GM18861 (cell line): ENCODE data around the gene GPC3.

Experiments
- ATAC-seq: cut with Tn5 transposase; IDR thresholded peaks from one replicate; pipeline ENCODE4 v1.9.1; 2021; ENCODE audit not compliant: unreplicated experiment

GPC3 gene

DNA sequence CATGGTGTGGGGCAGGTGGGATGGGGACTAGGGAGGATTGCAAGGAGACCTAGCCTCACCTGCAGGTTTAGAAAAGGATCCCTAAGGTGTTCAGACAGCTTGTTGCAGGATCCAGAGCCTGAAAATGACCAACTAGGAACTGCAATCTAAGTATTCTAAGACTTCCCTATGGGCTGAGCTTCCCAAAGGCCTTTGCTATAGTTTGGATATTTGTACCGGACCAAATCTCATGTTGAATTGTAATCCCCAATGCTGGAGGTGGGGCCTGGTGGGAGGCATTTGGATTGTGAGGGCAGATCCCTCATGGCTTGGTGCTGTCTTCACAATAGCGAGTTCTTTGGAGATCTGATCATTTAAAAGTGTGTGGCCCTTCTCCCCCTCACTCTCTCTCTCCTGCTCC is 52.1 kb downstream of the GPC3 start:
- no peak for ATAC-seq

DNA sequence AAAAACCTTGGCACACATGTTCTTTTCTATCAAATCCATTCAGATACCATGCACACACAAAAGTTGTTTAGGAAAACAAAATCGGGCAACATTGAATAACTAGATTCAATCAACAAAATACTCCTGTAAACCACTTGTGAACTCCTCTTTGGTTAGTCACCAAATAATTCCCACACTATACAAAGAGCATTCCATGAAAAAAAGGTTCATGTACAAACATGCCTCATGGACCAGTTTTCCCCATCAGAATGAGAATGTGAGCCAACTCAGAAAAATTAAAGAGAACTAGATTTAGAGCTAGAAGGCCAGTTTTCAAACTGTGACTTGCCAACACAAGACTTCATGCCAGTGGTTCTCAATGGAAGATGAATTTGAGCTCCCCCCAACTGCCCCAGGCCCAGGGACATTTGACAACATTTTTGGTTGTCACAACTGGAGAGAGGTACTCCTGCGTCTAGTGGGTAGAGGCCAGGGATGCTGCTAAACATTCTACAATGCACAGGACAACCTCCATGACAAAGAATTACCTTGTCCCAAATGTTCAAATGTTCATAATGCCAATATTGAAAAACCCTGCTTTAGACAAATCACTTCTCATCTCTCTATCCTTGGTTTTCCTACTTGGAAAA is 55.4 kb downstream of the GPC3 start:
- ATAC-seq, result no peak

DNA sequence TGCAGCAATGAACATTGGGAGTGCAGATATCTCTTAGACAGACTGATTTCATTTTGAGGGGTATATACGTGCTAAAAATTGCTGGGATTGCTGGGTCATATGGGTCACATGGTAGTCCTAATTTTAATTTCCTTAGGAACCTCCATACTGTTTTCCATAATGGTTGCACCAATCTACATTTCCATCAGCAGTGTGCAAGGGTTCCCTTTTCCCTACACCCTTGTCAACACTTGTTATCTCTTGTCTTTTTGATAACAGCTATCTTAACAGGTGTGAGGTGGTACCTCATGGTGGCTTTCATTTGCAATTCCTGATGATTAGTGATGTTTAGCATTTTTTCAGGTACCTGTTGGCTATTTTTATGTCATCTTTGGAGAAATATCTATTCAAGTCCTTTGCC is 57.0 kb downstream of the GPC3 start:
- ATAC-seq, result no peak

DNA sequence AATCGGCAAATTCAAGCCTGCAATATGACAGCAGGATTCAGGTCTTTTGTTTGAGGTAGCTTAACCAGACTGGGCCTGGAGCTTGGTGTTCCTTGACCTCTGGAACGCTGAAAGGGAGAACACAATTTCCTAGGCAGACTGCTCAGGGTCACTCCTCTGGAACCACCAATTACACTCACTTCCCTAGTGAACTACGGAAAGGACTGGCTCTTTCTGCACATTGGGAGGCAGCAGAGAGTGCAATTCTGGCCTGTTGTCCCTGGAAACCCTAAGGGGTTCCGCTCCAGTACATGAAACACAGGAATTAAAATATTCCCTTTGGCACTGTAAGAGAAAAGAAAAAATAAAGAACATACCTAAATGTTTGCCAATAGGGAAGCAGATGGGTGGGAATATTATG is 58.6 kb downstream of the GPC3 start:
- no peak for ATAC-seq

DNA sequence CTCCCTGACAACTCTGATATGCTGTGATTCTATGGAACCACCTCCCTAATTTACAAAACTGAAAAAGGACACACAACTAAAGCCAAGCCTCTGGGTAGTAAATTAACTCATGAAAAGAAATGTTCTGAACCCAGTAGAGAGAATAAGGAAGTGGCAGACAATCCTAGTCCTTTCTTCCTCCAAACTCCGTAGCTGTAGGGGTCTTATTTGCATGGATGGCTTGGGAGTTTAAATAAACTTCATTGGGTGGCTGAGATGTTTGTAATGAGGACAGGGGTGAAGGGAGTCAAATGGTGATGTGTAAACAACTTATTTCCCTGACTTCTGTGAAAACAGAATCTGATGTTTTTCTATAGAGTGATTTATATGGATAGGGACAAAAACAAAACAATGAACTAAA is 59.3 kb downstream of the GPC3 start:
- ATAC-seq, result no peak

DNA sequence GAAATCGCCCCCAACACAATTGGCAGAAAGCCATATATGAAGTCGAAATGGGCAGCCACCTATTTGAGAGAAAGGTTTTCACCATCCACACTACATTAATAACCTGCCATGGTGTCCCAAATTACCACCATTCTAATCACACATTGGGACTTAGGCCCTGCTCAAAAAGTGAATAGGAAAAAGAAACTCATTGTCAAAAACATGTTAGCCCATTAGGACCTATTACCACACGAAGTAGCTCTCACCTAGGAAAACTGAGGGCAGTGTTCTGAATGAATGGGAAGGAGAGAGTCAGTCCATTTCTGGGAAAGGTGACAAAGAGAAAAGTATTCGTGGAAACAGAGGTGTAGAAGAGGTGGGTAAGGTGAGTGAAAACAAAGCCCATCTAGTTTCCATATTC is 60.8 kb downstream of the GPC3 start:
- no peak for ATAC-seq

DNA sequence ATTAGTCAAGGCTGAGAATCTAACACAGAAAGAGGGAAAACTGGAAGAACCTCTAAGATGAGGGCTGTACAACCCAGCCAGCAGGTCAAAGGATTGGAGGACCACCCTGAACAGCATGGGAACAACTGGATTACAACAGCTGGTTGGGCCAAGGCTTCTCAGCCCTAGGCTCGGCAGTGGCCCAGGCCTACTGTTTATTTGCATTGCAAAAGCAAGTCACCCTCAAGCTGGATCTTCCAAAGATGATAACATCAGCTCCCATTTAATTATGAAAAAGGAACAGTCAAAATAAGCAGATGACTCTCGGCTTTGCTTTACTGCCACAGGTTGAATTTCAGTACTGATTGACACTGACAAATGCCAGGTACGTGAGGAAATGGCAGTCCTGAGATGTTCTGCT is 61.8 kb downstream of the GPC3 start:
- no peak for ATAC-seq

DNA sequence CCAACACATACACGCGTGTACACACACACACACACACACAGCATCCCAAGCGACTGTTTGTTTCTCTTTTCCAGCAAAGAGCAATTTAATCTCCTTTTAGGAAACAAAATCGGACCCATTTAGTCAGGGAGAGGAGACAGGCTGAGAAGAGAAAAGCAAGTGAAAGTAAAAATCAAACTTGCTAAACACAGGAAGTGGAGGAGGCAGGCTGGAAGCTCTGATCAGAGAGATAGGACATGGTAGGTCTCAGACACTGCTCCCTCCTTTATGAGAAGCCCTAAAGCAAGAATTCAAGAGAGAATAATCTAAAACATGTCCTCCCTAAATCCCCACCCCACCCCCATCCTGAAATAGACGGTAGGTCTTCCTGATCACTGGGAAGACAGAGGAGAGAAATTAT is 62.3 kb downstream of the GPC3 start:
- no peak for ATAC-seq

DNA sequence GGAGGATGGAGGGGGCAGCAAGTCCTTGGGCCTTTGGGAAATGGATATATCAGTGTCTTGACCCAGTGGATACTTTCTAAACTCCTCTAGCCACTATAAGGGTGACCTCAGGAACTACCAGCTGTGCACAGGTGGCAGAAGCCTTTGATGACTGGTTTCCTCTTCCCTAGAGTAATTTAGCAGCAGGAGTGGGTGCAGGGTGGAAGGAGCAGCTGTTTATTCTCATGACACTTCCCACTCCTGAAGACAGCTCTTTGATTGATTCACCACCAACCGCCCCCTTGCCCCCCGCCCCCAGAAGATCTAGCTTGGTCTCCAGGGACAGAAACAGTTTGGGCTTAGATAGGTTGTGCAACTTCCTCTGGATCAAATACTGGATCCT is 63.0 kb downstream of the GPC3 start:
- no peak for ATAC-seq

DNA sequence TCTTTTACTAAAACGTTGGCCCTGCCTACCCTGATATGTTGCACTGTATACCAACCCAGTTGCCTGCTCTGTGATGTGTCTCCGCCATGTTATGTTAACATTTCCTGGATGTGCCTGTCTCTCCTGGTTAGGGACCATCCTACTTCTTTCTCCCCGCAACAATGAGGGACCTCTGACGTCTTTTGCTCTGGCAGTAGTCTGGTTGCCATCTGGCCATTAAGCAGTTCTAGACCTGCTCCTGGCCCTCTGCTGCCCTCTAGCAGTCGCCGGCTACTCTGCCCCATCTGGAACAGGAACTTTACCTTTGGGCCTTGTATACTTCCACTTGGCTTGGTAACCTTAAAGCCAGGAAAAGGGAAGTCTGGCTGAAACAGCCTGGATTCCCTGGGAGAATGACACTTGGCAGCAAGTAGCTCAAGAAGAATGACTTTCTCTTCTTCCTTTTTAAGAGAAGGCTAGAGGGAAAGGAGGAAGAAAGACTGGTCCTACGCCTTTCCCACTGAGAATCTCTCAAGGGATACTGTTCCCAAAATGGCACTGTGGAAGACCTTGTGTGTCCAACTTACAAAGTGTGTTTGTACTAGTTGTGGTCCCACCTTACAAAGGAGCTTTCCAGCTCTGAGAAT is 63.5 kb downstream of the GPC3 start:
- ATAC-seq, result no peak

DNA sequence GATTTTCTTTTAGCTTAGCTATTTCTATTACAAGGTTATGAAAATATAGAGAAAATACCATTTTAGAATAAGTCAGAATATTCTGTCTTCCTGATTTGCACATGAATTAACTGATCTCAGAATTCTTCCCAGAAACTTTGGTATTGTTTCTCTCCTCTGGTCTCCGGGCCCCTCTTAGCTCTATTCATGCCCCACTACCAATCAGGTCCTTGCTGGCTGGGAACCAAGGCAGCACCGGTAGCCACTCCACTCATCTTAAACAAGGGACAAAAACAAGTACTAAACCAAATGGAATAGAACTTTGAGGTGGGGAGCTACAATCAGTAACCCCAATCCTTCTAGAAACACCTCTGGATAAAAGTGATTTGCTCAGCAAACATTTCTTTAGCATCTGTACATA is 64.3 kb downstream of the GPC3 start:
- ATAC-seq, result no peak

DNA sequence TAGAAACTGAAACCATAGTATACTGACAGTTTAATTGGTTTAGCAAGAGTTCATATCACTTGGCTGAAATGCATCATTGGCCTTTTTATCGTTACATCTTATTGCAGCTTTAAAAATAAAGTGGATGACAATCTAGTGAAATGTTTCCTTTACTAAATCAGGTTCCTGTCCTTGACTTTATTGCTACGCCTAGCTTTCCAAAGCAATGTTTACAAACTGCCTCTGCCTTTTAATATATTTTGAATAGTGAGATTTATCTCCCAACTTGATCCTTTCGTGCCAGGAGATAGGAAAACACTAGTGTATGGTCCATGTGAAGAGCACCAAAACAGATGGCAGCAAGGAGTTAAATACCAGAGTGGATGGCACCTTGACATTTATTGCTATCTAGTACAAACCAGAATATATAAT is 67.0 kb downstream of the GPC3 start:
- no peak for ATAC-seq

DNA sequence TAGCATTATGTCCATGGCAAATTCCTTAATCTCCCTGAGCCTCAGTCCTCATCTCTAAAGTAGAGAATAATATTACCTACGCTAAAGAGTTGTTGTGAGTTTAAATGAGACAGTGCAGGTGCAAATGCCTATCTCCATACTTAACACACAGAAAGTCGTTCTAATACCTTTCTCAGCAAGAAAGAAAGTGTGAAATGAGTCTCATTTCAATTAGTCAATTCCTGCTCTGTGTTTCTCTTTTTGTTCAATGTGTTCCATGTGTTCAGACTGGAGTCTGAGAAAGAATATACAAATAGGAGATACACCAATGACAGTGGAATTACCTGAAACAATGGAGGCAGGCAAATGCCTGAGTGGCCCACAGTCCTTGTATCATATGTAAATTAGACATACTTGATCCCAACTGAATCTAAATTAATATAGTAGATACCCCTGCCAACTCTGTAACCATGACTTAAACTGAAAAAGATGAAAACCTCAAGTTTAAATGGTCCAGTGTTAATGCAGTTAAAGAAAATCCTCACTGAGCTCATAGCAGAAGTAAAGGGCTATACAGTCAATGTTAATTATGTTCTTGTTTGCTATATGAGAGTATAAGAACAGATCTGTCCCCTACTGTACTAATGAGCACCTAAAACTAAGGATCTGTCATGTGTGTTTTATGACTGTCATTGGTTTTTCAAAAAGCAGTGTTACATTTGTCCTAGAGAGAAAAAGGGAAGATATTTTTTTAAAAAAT is 68.2 kb downstream of the GPC3 start:
- no peak for ATAC-seq

DNA sequence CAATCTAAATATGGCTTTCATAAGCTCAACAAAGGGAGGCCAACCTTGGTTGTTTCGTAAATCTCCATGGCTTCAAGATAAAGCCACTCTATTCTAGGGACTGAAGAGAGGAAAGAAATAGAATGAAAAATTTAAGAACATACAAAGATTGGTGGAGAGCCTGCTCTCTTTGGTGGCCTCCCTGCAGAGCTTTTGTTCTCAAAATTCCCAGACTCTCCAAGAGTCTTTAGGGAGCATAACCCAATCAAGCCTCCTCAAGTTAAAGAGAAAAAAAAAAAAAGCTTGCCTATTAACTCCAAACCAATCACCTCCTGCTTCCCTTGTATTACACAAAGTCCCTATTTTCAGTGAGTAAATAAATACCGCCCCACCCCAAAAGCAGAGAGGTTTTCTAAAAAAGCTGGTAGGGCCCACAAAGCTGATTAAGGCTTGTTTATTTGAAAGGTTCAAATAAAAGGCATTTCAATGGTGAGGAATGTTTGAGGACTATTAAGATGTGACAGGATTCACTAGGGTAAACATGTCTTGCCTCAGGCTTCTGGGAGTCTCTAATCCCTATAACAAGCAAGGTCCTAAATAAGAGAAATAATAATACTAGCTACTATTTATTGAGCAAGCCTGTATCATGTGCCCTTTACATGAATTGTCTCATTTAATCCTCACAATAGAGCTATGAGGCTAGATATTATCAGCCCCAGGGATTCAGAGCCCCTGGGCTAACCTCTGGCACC is 71.6 kb downstream of the GPC3 start:
- no peak for ATAC-seq

DNA sequence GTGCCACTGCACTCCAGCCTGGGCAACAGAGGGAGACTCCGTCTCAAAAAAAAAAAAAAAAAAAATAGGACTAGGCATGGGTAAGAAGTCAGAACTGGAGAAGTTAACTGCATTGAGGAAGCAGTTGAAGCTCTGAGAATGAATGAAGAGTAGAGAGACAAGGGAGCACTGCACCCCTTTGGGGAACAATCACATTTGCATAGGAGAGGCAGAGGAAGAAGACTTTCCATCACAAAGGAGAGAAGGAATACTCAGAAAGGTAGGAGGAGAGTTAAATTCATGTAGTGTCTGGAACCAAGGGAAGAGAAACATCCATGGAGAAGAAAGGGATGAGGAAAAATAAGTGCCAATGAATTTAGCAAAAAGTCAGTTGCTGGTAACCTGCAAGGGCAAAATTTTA is 72.4 kb downstream of the GPC3 start:
- ATAC-seq, result no peak

DNA sequence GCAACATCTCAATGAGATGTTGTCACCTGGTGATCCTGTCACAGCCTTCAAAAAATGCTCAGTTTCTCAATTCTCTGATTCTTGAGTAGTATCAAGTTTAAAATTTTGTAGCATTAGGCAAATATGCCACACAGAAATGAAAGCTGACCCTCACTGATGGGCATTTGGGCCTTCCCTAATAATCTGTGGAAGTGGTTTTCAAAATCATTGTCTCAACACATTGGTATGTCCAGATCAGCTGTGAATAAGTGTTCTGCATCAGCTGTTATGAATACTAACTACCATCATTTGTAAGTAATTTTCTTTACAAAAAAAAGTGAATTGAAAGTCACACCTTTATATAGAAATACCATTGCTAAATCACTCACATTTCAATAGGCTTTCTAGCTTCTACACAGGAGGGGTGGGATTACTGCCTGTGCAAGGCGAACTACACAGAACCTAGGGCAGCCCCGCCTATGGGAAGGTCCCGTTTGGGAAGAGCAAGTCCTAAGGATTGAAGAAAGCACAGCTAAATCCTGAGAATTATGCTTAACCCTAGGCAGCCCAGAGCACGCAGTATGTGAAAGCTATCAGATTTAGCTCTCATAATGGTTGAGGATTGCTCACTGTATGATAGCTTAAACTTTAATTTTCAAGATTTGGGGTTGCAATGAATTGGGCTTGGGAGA is 73.4 kb downstream of the GPC3 start:
- ATAC-seq, result no peak

DNA sequence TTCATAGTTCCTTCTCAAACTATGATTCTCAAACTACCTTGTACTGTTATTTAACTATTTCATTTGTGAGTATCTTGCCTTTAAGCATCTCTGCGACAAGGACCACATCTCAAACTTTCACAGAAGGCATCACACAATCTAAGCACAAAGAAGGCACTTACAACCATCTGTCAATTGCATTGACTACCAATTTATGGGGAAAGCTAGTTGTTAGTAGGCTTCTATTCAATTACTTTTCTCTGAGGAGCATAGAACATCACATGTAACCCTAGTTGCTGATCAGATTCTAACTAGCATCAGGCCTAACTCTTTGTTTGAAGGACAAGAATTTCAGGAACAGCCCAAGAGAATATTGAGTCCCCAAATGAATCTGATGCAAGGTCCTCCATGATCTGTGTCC is 74.9 kb downstream of the GPC3 start:
- no peak for ATAC-seq

DNA sequence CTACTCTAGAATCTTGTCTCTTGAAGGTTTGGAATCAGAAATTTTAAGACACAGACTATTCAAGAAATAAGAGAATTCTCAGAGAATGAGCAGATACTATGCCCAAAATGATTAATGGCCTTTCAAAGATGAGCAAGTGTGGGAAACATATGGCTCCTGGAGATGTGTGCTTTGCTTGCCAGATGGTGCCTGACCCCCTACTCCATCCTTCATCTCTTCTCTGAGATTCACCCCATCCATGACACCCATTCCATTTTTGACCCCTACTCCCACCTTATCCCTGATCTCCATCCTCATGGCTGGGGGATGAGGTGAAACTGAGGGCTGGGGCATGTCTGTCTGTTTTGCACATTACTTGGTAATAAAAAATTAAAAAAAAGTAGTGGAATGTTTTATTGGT is 75.5 kb downstream of the GPC3 start:
- ATAC-seq, result no peak

DNA sequence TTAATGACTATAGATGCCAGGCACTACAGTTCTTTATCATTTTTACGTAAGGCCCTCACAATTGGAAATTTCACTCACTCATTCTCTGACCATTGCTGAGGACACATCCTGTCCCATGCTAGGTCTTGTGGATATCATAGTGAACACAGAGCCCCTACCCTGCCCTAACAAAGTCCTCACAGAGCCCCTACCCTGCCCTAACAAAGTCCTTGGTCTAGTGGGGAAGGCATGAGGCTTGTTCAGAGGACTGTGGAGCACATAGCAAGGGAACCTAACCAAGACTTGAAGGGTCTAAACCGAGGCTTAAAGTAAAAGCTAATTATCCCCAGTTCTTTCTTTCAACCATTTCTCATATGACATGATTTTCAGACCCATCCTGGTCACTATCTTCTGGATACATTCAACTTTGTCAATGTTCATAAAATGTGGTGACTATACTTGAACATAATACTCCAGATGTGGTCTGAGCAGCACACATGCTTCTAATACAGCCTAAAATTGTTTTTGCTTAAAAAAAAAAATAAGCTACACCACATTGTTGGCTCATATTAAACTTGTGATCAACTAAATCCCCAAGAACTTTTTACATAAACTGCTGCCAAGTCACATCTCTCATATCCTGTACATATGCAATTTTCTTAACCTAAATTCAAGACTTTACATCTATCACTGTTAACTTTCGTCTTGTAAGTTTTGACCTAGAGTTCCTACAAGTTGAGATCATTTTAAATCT is 77.0 kb downstream of the GPC3 start:
- no peak for ATAC-seq

DNA sequence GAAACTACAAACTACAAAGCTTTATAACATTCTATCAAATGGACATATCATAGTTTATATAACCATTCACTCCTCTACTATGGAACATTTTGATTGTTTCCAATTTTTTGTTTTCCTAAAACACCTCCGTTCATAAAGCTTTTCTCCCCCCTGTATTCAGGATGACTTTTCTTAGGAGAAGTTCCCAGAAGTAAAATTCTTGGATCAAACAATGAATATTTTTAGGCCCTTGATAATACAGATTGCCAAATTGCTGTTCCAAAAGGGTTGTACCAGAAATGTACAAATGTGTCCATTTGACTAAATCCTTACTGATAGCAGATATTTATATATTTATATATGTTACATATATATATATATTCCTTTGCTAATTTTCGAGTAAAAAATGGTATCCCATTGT is 77.8 kb downstream of the GPC3 start:
- ATAC-seq, result no peak

DNA sequence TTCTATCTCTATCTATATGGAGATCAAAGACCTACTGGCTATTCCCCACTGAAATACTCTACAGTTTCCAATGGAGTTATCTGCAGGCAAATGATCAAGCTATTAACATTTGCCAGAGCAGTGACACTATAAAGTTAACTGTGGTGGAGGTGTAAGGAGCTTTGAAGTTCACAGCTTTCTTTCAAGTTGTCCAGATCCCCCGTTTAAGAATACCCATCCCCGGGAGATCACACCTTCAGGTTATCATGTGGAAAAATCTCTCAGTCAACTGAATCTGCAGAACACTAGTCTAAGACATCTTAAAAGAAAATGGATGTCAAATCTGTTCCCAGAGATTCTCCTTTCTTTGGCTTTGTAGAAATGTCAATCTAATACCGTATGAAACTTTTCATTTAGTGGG is 80.1 kb downstream of the GPC3 start:
- ATAC-seq, result no peak
